Esophagus squamous epithelium (tissue), 5 donors: ENCODE data around the gene HPSE2. TPM values are rescaled to one million over a fixed set of nuclear protein-coding genes. Genes with fewer than 3 reads are reported as not detected.

Experiments
- DNase-seq: peaks from one replicate; lab custom pipeline; 2025; lab: John Stamatoyannopoulos, UW
- H3K27ac ChIP-seq, 4 donors: fragments of 200-600 bp; sonication (generic); one replicate each; pipeline ENCODE4 v1.5.1; 2016 to 2019; ENCODE audit warnings: mild to moderate bottlenecking in 1 of 4
- H3K27me3 ChIP-seq, 4 donors: fragments of 200-600 bp; sonication (generic); 1 replicate in 3 of 4; 2 replicates in 1 of 4; pipeline versions ENCODE4 v1.5.1 to v1.6.0; 2017 to 2021; ENCODE audit warnings: antibody characterized with exemption in 1 of 4
- H3K36me3 ChIP-seq, 3 donors: fragments of 200-600 bp; sonication (generic); one replicate each; pipeline ENCODE4 v1.5.1; 2016 to 2019
- H3K4me1 ChIP-seq, 3 donors: fragments of 200-600 bp; sonication (generic); one replicate each; pipeline ENCODE4 v1.5.1; 2017 to 2019
- H3K4me3 ChIP-seq, 4 donors: fragments of 200-600 bp; sonication (generic); 1 replicate in 3 of 4; 2 replicates in 1 of 4; pipeline ENCODE4 v1.5.1; 2016 to 2019; ENCODE audit warnings: mild to moderate bottlenecking in 2 of 4, moderate library complexity in 1 of 4
- H3K9me3 ChIP-seq, 3 donors: fragments of 200-600 bp; sonication (generic); one replicate each; pipeline ENCODE4 v1.5.1; 2016 to 2019
- POLR2A ChIP-seq, 4 donors: fragments of 450-650 bp; IDR thresholded peaks; one replicate each; pipeline ENCODE4 v1.6.1; 2017; ENCODE audit warnings: antibody characterized with exemption in 4 of 4, mild to moderate bottlenecking in 4 of 4, moderate library complexity in 3 of 4
- WGBS, 2 donors: methylation state at CpG; one replicate each; pipeline ENCODE4 v1.1.5; 2018; 5-methylcytosine and 5-hydroxymethylcytosine counted together
- intact Hi-C: fragments of 100-400 bp; cut with DNase I; formaldehyde crosslinking; loops from one replicate; pipeline ENCODE4 v1.15.0; 2022
- total RNA-seq, 4 donors: library from RNA; depleted of rRNA; stranded (reverse); fragments of >200 nt; gene quantifications; one replicate each; pipeline ENCODE4 v1.1.0, GENCODE V29; 2016
- TF ChIP-seq, protein P1 (sequence below), 6 experiments: fragments of 450-650 bp in 4 of 6; fragments of 200-600 bp in 2 of 6; sonication (generic) in 2 of 6; IDR thresholded peaks; one replicate each; pipeline ENCODE4 v1.5.1; 2016 to 2019; ENCODE audit warnings: antibody characterized with exemption in 6 of 6, mild to moderate bottlenecking in 4 of 6, moderate library complexity in 4 of 6
- donor health status: DM: yes; HTN: yes; CAD: no.

The HPSE2 gene
- total RNA-seq, 4 donors from 2014 or later = 0.47 to 5.3 (median 2.6) TPM

DNA sequence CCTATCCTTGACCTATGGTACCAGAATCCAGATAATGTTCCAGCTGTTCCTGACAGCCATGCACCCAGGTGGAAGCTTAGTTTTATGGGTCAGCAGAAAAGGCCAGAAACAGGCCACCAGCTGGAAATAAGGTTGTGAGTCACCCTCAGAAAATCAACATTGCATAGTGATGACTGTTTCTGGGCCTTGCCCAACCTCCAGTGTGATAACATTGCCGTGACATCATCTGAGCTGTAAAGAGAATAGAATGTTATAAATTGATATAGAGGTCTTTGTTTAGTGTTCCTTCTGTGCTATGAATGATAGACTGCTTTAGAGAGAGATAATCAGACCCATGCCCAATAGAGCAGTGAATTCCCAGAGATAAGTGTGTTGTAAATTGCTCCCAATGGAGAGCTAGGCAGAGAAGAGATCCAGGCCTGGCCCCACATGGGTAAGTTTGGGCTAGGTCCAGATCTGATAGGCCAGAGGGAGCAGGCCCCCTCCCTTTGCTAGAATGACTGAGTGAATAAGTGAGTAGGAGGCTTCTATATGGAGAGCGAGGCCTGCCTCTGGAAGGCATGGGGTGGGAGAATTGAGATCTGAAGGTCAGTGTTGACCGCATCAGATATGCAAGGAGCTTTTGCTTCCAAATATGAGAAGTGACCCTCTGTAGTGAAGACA lies 774.7 kb downstream of the HPSE2 start:
- Histone ChIP-seq H3K27me3 (peaks cover 0 to 16% (median 0%) of the 10 kb centered on the region in 4 donors), H3K27ac (peak overlapping the region in 2 of 4 donors; percentile 26 to 56), H3K4me3 (no peak overlapping the region), H3K4me1 (peaks cover 0 to 5% (median 0%) of the 10 kb centered on the region in 3 donors), H3K36me3 (no peaks in the 10 kb centered on the region), H3K9me3 (no peaks in the 10 kb centered on the region)
- no peak for TF ChIP-seq POLR2A (IDR thresholded peaks at IDR 0.05)
- TF ChIP-seq, protein P1, sequence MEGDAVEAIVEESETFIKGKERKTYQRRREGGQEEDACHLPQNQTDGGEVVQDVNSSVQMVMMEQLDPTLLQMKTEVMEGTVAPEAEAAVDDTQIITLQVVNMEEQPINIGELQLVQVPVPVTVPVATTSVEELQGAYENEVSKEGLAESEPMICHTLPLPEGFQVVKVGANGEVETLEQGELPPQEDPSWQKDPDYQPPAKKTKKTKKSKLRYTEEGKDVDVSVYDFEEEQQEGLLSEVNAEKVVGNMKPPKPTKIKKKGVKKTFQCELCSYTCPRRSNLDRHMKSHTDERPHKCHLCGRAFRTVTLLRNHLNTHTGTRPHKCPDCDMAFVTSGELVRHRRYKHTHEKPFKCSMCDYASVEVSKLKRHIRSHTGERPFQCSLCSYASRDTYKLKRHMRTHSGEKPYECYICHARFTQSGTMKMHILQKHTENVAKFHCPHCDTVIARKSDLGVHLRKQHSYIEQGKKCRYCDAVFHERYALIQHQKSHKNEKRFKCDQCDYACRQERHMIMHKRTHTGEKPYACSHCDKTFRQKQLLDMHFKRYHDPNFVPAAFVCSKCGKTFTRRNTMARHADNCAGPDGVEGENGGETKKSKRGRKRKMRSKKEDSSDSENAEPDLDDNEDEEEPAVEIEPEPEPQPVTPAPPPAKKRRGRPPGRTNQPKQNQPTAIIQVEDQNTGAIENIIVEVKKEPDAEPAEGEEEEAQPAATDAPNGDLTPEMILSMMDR (IDR thresholded peaks at IDR 0.05) = no peak
- intact Hi-C loops = loop anchor here (10.0 kb wide), 1 partner anchor 784 kb away; no protein-coding TSS in a partner anchor
- DNase-seq = no peak
- 57 to 67% methylated on average over 3 of the region's 3 CpGs for WGBS, 2 donors

DNA sequence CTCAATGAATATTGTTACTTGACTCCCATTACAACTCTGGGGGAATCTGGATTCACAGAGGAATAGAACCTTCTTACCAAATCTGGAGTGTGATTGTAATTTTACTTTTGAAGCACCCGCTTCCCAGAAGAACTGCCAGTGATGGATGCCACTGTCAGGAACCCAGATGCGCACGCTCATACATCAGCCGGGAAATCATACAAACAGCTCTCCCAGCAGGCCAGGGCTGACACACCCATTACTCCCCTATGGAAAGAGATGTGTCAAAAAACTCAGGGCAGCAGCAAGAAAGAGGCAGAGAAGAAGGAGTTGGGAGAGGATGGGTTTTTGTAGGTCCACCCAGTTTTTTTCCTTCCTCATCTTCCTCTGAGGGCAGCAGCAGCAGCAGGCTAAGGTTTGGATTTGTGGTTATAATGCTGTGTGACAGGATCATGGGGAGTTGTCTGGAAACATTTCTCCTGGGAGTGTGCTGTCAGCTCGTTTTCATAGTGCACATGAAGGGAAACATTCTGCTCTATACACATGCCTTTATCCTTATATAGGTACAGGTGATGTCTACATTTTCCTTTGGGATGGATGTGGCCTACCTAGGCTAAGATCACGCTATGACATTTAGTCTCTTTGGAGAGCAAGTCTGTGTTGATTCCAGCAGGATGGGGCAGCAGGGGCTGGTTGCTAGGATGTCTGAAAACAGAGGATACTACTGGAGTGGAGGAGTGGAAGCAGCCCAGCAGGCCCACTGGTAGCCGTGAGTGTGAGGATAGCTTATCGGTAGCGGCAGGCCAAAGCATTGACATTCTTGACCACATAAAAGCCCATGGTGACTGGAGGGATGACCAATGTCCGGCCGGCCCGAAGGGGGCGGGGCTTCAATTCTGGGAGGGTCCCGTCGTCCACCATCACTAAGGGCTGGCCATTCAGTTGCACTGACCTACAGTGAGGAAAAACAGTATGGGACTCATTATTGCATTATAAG lies 776.6 kb downstream of the HPSE2 start:
- peaks cover 0 to 17% (median 0%) of the 10 kb centered on the region in 4 donors for H3K27me3 ChIP-seq
- no peaks in the 10 kb centered on the region for H3K9me3 ChIP-seq
- TF ChIP-seq POLR2A (IDR thresholded peaks at IDR 0.05) = no peak
- TF ChIP-seq, protein P1 (IDR thresholded peaks at IDR 0.05) = no peak
- H3K27ac ChIP-seq = no peak overlapping the region
- DNase-seq = no peak
- H3K36me3 ChIP-seq = no peaks in the 10 kb centered on the region
- intact Hi-C loops = no loop called here
- peaks cover 0 to 5% (median 0%) of the 10 kb centered on the region in 3 donors for H3K4me1 ChIP-seq
- no peak overlapping the region for H3K4me3 ChIP-seq
- 80 to 87% methylated on average over 14 of the region's 15 CpGs for WGBS, 2 donors

DNA sequence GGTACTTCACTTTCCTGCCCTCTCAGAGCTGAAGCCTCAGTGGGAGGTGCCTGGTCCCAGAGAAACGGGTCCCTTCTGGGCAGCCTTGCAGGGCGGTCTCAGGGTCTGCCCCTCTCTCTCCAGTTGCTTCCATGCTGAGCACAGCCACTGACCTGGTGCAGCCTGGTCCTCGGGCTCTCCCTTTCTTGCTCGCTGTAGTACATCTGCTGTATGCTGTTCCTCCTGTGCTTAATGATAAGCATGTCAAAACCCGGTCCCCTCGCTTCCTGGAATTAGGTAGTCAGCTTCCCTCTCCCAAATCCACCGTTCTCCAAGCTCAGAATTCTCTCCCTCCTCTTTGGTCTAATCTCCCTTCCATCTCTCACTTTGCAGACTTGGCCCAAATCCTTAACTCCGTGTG lies 777.9 kb downstream of the HPSE2 start:
- Histone ChIP-seq H3K4me3 (no peak overlapping the region), H3K4me1 (peaks cover 0 to 5% (median 0%) of the 10 kb centered on the region in 3 donors), H3K27me3 (peaks cover 0 to 17% (median 0%) of the 10 kb centered on the region in 4 donors), H3K36me3 (no peaks in the 10 kb centered on the region), H3K27ac (no peak overlapping the region), H3K9me3 (no peaks in the 10 kb centered on the region)
- TF ChIP-seq, protein P1 (IDR thresholded peaks at IDR 0.05) = no peak
- TF ChIP-seq POLR2A (IDR thresholded peaks at IDR 0.05) = no peak
- intact Hi-C loops = no loop called here
- 48 to 65% methylated on average over 6 to 7 of the region's 8 CpGs for WGBS, 2 donors
- DNase-seq = no peak

DNA sequence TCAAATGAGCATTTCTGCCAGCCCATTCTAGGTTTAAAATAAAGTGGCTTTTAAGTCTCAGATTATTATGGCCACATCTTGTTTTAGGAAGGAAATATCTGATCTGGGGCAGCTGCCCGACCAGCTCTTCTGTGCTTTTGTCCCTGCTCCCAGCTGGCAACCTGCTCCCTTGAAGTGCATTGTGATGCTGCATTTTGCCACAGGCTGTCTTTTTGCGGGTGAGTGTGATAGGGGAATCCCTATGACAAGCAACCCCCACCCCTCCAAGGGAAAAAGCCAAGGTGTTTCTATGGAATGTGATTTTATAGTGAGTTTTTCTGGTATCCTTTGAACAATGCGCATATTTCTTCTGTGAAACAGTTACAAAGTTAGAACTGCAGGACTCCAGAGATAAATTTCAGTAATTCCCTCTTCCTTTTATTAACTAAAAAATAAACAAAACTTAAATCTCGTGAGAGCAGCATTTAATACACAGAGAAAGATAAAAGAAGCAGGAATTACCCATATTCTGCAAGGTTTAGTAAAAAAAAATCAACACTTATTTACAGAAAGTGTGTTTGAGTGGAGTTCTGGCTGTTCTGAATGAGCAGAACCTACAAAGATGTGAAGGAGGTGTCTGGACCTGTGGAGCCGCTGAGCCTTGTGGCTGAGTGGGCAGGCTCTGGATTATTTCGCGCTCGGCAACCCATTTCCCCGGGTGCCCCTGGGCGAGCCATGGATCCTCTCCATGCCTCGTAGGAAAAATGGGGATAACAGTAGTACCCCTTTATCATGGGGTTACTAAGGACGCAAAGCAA lies 778.8 kb downstream of the HPSE2 start:
- no peak for TF ChIP-seq POLR2A (IDR thresholded peaks at IDR 0.05)
- TF ChIP-seq, protein P1 (IDR thresholded peaks at IDR 0.05) = no peak
- Histone ChIP-seq H3K27ac (no peak overlapping the region), H3K4me1 (peaks cover 0 to 5% (median 0%) of the 10 kb centered on the region in 3 donors), H3K27me3 (peaks cover 0 to 22% (median 0%) of the 10 kb centered on the region in 4 donors), H3K9me3 (no peaks in the 10 kb centered on the region), H3K4me3 (no peak overlapping the region), H3K36me3 (no peaks in the 10 kb centered on the region)
- intact Hi-C loops = no loop called here
- WGBS, 2 donors = 38 to 64% methylated on average over 12 of the region's 12 CpGs
- no peak for DNase-seq
